H1 (cell line): Measurements from ENCODE around the gene P2RX1. TPM values are rescaled to one million over a fixed set of nuclear protein-coding genes. Genes with fewer than 3 reads are reported as not detected.

Experiments used
- ATF3 ChIP-seq: IDR thresholded peaks from 2 replicates; pipeline ENCODE4 v1.6.1; 2011; ENCODE audit warnings: low read depth, mild to moderate bottlenecking, low read length; ENCODE audit not compliant: insufficient read depth
- EP300 ChIP-seq, 2 experiments: IDR thresholded peaks; 1 replicate in 1 of 2; 2 replicates in 1 of 2; pipeline ENCODE4 v1.6.1; 2011 to 2012; ENCODE audit warnings: low read depth in 2 of 2, low read length in 2 of 2, mild to moderate bottlenecking in 2 of 2, borderline replicate concordance in 1 of 2, inconsistent platforms in 1 of 2, moderate library complexity in 1 of 2
- TBP ChIP-seq: IDR thresholded peaks from 2 replicates; pipeline ENCODE4 v1.6.1; 2011; ENCODE audit warnings: low read depth, low read length, improper control_type of control experiment
- polyA plus RNA-seq, 7 experiments: library from polyadenylated mRNA; depleted of rRNA in 3 of 7; stranded (reverse) in 5 of 7; unstranded in 2 of 7; fragments of >200 nt in 5 of 7; fragments of 200-250 nt in 2 of 7; gene quantifications; 1 replicate in 5 of 7; 2 replicates in 1 of 7; 4 replicates in 1 of 7; pipeline versions ENCODE4 v1.2.1 to v1.2.3, GENCODE V29; 2011 to 2013; ENCODE audit warnings: missing spikeins in 2 of 7, mixed read lengths in 2 of 7
- total RNA-seq: library from RNA; stranded (reverse); fragmentation: NEBNext Ultra II Directional; extraction: Animal tissue kit (Norgen Biotek cat#: 25700); gene quantifications from 2 replicates; pipeline ENCODE4 v1.2.1, GENCODE V29; 2021

P2RX1 gene
- total and polyA plus RNA-seq, 2 of the 8 experiments (the other 6 are each of a cell fraction or from before 2014, with no cell fraction given), result 0.45 to 1.1 TPM

- no peak for TF ChIP-seq TBP
- TF ChIP-seq EP300 (IDR thresholded peaks at IDR 0.05; ENCODE audit: borderline replicate concordance in 1 of 2, low read depth in 2 of 2, low read length in 2 of 2), result no peak
- no peak for TF ChIP-seq ATF3
Measured at GRCh38 chr17:3900646-3901045, 15.6 kb downstream of the P2RX1 start (continued).
